Activated B cell treated with CpG ODN at 0.5 μM for 24 hours (primary cell): ENCODE measurements around the gene NFKB1. TPM values are rescaled to one million over a fixed set of nuclear protein-coding genes. Genes with fewer than 3 reads are reported as not detected.
A peak's percentile ranks its signal among the peaks of the same experiment; 100 is the strongest.

Experiments
- ATAC-seq: fragments of 200-7000 bp; cut with Tn5 transposase; one replicate; pipeline ENCODE4 v1.10.0; 2021; ENCODE audit warnings: low read depth, mild to moderate bottlenecking, moderate library complexity
- CTCF ChIA-PET: fragments of 350-600 bp; sonication (Branson Sonifier 250); formaldehyde crosslinking; loops from one replicate; lab custom pipeline; 2021; ENCODE audit warnings: antibody characterized with exemption; lab: Charles Lee
- POLR2A ChIA-PET: fragments of 350-600 bp; sonication (Branson Sonifier 250); formaldehyde crosslinking; loops from one replicate; lab custom pipeline; 2021; ENCODE audit warnings: antibody characterized with exemption; lab: Charles Lee
- DNase-seq: peaks from one replicate; pipeline ENCODE4 v3.0.0; 2022
- H3K27ac Mint-ChIP-seq: one replicate; pipeline ENCODE4 v1.8.0; 2020; ENCODE audit warnings: mixed read lengths
- H3K27me3 Mint-ChIP-seq: one replicate; pipeline ENCODE4 v1.8.0; 2021; ENCODE audit warnings: mixed read lengths
- H3K36me3 Mint-ChIP-seq: one replicate; pipeline ENCODE4 v1.8.0; 2021; ENCODE audit warnings: low read depth, mixed read lengths
- H3K4me1 Mint-ChIP-seq: one replicate; pipeline ENCODE4 v1.8.0; 2021; ENCODE audit warnings: mixed read lengths
- H3K4me3 Mint-ChIP-seq: one replicate; pipeline ENCODE4 v1.8.0; 2020; ENCODE audit warnings: mild to moderate bottlenecking, mixed read lengths
- H3K9me3 Mint-ChIP-seq: one replicate; pipeline ENCODE4 v1.8.0; 2020; ENCODE audit warnings: mixed read lengths
- intact Hi-C: fragments of 100-400 bp; cut with micrococcal nuclease; formaldehyde crosslinking; loops from one replicate; pipeline ENCODE4 v1.15.1; 2024
- total RNA-seq: library from RNA; stranded (reverse); gene quantifications from 2 replicates; pipeline ENCODE4 v1.2.3, GENCODE V29; 2022
- TF ChIP-seq, protein P1 (sequence below): fragments of 200-600 bp; IDR thresholded peaks from one replicate; pipeline ENCODE4 v1.8.0; 2022; ENCODE audit warnings: antibody characterized with exemption, mild to moderate bottlenecking

Gene NFKB1
- total RNA-seq, 1 donor from 2014 or later, result 308 TPM

- Mint-ChIP-seq H3K36me3 (peaks cover 21% of the 10 kb centered on the region), H3K27me3 (no peaks in the 10 kb centered on the region), H3K4me3 (no peak overlapping the region), H3K4me1 (peaks cover 27% of the 10 kb centered on the region), H3K9me3 (peaks cover 4% of the 10 kb centered on the region), H3K27ac (peak overlapping the region; percentile 30)
- POLR2A ChIA-PET, result no interaction called here
- intact Hi-C loops, result loop anchor here (1.0 to 2.0 kb wide), 2 partner anchors 388 to 478 kb away; partner anchors contain the start of gene BDH2
- CTCF ChIA-PET, result interaction anchor here (1.0 to 1.9 kb wide), 3 partner anchors 387 to 471 kb away, joined by 3 to 10 read pairs (median 5); no protein-coding TSS in a partner anchor
- DNase-seq, result no peak
- ATAC-seq, result no peak
- TF ChIP-seq, protein P1, sequence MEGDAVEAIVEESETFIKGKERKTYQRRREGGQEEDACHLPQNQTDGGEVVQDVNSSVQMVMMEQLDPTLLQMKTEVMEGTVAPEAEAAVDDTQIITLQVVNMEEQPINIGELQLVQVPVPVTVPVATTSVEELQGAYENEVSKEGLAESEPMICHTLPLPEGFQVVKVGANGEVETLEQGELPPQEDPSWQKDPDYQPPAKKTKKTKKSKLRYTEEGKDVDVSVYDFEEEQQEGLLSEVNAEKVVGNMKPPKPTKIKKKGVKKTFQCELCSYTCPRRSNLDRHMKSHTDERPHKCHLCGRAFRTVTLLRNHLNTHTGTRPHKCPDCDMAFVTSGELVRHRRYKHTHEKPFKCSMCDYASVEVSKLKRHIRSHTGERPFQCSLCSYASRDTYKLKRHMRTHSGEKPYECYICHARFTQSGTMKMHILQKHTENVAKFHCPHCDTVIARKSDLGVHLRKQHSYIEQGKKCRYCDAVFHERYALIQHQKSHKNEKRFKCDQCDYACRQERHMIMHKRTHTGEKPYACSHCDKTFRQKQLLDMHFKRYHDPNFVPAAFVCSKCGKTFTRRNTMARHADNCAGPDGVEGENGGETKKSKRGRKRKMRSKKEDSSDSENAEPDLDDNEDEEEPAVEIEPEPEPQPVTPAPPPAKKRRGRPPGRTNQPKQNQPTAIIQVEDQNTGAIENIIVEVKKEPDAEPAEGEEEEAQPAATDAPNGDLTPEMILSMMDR, result no peak
Observed at GRCh38 chr4:102620697-102621497, 119.7 kb downstream of the NFKB1 start.

DNA sequence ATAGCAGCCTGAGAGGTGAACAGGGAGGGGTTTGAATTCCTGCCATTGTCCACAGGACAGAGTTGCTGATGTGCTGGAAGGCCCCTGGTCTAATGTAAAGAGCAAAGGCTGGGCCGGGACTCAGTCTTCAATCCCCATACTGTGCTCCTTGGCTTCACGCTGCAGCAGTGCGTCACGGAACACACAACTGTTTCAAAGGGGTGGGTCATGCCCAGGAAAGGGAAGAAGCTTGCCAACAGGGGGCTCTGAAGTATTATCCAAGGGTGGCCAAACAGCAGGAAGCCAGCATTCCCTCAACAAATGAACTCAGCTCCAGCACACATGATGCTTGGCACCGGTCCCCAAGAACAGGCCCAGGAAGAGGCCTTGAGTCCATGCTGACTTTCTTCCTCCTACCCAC lies 122.5 kb downstream of the NFKB1 start:
- Mint-ChIP-seq H3K9me3 (peaks cover 4% of the 10 kb centered on the region), H3K36me3 (peaks cover 2% of the 10 kb centered on the region), H3K27me3 (no peaks in the 10 kb centered on the region), H3K27ac (no peak overlapping the region), H3K4me3 (no peak overlapping the region), H3K4me1 (peaks cover 38% of the 10 kb centered on the region)
- intact Hi-C loops, result no loop called here
- no peak for ATAC-seq
- CTCF ChIA-PET, result no interaction called here
- TF ChIP-seq, protein P1, result no peak
- POLR2A ChIA-PET, result no interaction called here
- DNase-seq, result no peak

DNA sequence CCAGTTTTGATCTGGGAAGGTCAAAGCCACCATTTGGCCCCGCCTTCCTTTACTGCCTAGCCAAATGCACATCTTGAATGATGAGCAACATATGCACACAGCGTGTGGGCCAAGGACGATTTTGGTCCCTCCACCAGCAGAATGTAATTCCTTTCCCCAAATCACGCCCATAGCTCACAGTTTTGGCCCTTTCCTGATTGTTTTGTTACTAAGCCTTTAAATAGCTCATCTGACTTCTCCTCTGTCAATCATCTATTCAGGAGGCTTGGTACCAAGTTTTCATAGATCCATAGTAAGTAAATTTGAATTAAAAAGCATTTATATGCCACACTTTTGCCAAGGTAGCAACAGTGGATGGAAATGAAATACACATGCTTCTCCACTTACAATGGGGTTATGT lies 123.3 kb downstream of the NFKB1 start:
- ATAC-seq (no peak), DNase-seq (no peak)
- ChIA-PET CTCF (interaction anchor here (1.0 kb wide), 2 partner anchors 173 to 383 kb away, joined by 3 read pairs; no protein-coding TSS in a partner anchor), POLR2A (no interaction called here)
- intact Hi-C loops, result no loop called here
- Mint-ChIP-seq H3K4me3 (no peak overlapping the region), H3K27ac (no peak overlapping the region), H3K9me3 (no peaks in the 10 kb centered on the region), H3K27me3 (no peaks in the 10 kb centered on the region), H3K4me1 (peaks cover 31% of the 10 kb centered on the region), H3K36me3 (no peaks in the 10 kb centered on the region)
- TF ChIP-seq, protein P1, result no peak

DNA sequence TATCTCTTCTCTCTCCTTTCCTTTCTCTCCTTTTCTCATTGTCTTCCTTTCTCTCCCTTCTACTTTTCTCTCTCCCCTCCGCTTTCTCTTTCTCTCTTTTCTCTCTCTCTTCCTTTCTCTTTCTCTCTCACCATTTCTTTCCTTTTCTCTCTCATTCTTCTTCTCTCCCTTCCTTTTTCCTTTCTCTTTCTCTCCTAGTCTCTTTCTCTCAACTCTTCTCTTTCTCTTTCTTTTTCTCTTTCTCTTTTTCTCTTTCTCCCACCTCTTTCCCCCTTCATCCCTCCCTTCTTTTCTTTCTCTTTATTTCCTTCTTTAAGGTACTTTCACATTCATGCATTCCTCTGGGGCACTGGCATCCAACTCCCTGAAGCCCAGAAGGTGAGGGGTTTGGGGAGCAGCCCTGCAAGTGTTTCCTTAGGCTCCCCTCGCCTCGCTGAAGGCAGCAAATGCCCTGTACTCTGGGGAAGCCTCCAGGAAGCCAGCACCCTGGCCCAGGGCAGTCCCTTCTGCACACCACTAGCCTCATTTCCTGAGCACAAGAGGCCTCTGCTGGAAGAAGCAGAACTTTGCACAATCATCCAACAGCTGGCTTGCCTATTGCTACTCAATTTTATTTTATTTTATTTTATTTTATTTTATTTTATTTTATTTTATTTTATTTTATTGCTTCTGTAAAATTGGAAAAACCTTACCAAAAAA lies 124.2 kb downstream of the NFKB1 start:
- no peak overlapping the region for H3K4me3 Mint-ChIP-seq
- TF ChIP-seq, protein P1, result peak; percentile 28
- POLR2A ChIA-PET, result interaction anchor here (0.6 kb wide), 1 partner anchor 208 kb away, joined by 7 read pairs; no protein-coding TSS in a partner anchor
- H3K27me3 Mint-ChIP-seq, result no peaks in the 10 kb centered on the region
- peaks cover 5% of the 10 kb centered on the region for H3K36me3 Mint-ChIP-seq
- CTCF ChIA-PET, result interaction anchor here (0.6 to 1.3 kb wide), 10 partner anchors 9 to 384 kb away, joined by 3 to 10 read pairs (median 4); no protein-coding TSS in a partner anchor
- peak; percentile 96 for ATAC-seq
- intact Hi-C loops, result loop anchor here (1.0 kb wide), 4 partner anchors 176 to 384 kb away; partner anchors contain the start of gene SLC39A8
- H3K4me1 Mint-ChIP-seq, result peaks cover 25% of the 10 kb centered on the region
- H3K27ac Mint-ChIP-seq, result no peak overlapping the region
- DNase-seq, result no peak
- no peaks in the 10 kb centered on the region for H3K9me3 Mint-ChIP-seq
